Body of pancreas (tissue), 4 donors: Measurements from ENCODE around the gene PHGDH. TPM values are rescaled to one million over a fixed set of nuclear protein-coding genes. Genes with fewer than 3 reads are reported as not detected.

Source experiments
- ATAC-seq: fragments of 150-250 bp; one replicate; pipeline ENCODE4 v1.9.1; 2016
- DNase-seq, 4 donors: peaks; one replicate each; pipeline ENCODE4 v3.0.0-alpha.2; 2019
- H3K27ac ChIP-seq, 4 donors: fragments of 200-600 bp; sonication (generic); 1 replicate in 3 of 4; 2 replicates in 1 of 4; pipeline versions ENCODE4 v1.5.1 to v1.6.1; 2016 to 2019; ENCODE audit warnings: mild to moderate bottlenecking in 1 of 4, mixed read lengths in 1 of 4, moderate library complexity in 1 of 4
- H3K27me3 ChIP-seq, 2 donors: fragments of 200-600 bp; sonication (generic); one replicate each; pipeline ENCODE4 v1.6.0; 2016; ENCODE audit warnings: mild to moderate bottlenecking in 1 of 2
- H3K36me3 ChIP-seq, 2 donors: fragments of 200-600 bp; sonication (generic); replicated peaks in 1 of 2; 2 replicates each; pipeline ENCODE4 v1.5.1; 2016; ENCODE audit warnings: low read depth in 2 of 2; ENCODE audit not compliant: insufficient read depth in 1 of 2
- H3K4me1 ChIP-seq: fragments of 200-600 bp; sonication (generic); one replicate; pipeline ENCODE4 v1.6.0; 2016
- H3K4me3 ChIP-seq, 2 donors: fragments of 200-600 bp; sonication (generic); 1 replicate in 1 of 2; 2 replicates in 1 of 2; pipeline ENCODE4 v1.5.1; 2016 to 2019
- H3K9me3 ChIP-seq, 3 donors: fragments of 200-600 bp; sonication (generic); 1 replicate in 2 of 3; 2 replicates in 1 of 3; pipeline ENCODE4 v1.5.1; 2016
- POLR2A ChIP-seq, 3 donors: fragments of 450-650 bp; IDR thresholded peaks; one replicate each; pipeline ENCODE4 v1.6.1; 2016; ENCODE audit warnings: antibody characterized with exemption in 3 of 3, mild to moderate bottlenecking in 2 of 3
- WGBS, 2 donors: methylation state at CpG; one replicate each; pipeline ENCODE4 v1.1.5; 2017; 5-methylcytosine and 5-hydroxymethylcytosine counted together
- intact Hi-C: fragments of 100-400 bp; cut with DNase I; formaldehyde crosslinking; loops from one replicate; pipeline ENCODE4 v1.15.1; 2023
- total RNA-seq, 2 donors: library from RNA; depleted of rRNA; stranded (reverse); fragments of >200 nt; gene quantifications; one replicate each; pipeline ENCODE4 v1.1.0, GENCODE V29; 2016
- TF ChIP-seq, protein P1 (sequence below), 7 experiments: fragments of 450-650 bp in 4 of 7; fragments of 200-600 bp in 3 of 7; sonication (generic) in 3 of 7; IDR thresholded peaks; one replicate each; pipeline ENCODE4 v1.5.1; 2016 to 2019; ENCODE audit warnings: antibody characterized with exemption in 7 of 7

The PHGDH gene
- total RNA-seq, 2 donors from 2014 or later = 75.5 to 101 TPM

DNA sequence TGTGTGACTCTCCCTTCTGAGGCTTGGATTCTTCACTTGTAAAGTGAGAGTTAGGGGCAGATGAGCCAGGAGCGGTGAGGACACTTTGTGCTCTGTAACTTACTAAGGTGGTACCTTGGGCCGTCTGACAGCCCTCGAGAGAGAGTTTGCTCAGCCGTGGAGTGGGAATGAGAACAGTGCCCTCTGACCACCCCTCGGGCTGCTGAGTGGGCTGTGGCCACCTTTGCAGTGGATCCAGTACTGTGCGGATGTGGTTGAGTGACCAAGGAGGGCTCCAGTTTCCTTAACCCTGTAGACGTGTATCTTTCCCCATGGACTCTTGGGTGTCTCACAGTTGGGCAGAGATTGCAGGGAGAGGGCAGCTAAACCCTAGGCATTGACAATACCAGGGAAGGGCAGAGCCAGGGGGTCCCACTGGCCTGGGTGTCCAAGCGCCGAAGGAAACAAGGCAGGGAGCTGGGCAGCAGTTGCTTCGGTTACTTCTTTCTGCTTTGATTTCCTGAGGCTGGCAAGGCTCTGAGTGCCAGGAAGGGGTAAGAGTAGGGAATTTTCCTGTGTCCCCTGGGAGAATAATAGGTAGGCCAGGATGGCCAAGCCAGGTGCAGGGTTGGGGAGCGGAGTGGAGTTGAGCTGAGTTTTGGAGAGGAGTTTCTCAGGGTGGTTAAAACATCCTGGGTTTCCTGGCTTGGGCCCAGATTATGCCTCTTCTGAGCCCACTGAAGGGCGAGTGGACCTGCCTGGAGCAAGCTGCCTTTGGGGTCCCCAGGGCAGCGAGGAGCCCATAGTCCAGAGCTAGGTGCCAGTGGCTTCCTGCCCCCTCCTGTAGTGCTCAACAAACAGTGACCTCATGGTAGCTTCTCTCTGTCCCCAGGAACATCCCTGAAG is 29.4 kb downstream of the PHGDH start:
- ATAC-seq = no peak
- DNase-seq = no peak
- H3K4me3 ChIP-seq = no peak overlapping the region
- TF ChIP-seq, protein P1, sequence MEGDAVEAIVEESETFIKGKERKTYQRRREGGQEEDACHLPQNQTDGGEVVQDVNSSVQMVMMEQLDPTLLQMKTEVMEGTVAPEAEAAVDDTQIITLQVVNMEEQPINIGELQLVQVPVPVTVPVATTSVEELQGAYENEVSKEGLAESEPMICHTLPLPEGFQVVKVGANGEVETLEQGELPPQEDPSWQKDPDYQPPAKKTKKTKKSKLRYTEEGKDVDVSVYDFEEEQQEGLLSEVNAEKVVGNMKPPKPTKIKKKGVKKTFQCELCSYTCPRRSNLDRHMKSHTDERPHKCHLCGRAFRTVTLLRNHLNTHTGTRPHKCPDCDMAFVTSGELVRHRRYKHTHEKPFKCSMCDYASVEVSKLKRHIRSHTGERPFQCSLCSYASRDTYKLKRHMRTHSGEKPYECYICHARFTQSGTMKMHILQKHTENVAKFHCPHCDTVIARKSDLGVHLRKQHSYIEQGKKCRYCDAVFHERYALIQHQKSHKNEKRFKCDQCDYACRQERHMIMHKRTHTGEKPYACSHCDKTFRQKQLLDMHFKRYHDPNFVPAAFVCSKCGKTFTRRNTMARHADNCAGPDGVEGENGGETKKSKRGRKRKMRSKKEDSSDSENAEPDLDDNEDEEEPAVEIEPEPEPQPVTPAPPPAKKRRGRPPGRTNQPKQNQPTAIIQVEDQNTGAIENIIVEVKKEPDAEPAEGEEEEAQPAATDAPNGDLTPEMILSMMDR (IDR thresholded peaks at IDR 0.05) = no peak
- TF ChIP-seq POLR2A (IDR thresholded peaks at IDR 0.05) = no peak
- peak overlapping the region in 1 of 4 donors; percentile 32 for H3K27ac ChIP-seq
- intact Hi-C loops = no loop called here
- H3K36me3 ChIP-seq = peaks cover 0 to 1% of the 10 kb centered on the region in 2 donors
- H3K9me3 ChIP-seq = no peaks in the 10 kb centered on the region
- peaks cover 35% of the 10 kb centered on the region for H3K4me1 ChIP-seq
- no peaks in the 10 kb centered on the region for H3K27me3 ChIP-seq
- 77 to 87% methylated on average over 12 to 13 of the region's 13 CpGs for WGBS, 2 donors

DNA sequence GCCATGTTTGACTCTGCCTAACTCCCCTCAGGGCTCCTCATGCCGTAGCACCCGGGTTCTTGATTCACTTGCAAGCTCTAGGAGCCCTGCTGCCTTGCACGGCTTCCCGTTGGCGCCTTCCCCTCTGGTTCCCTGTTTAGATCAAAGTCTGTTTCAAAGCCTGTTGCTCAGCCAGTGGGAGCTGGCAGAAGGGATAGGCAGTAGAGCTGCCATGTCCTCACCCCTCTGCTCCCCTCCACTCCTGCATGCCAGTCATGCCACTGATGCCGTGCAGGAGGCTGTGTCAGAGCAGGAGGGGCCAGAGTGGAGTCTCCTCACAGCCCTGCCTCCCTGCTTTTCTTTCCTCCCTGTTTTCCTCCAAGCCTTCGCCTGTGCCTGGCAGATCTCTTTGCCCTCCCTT is 30.5 kb downstream of the PHGDH start:
- Histone ChIP-seq H3K4me3 (no peak overlapping the region), H3K9me3 (no peaks in the 10 kb centered on the region), H3K36me3 (peaks cover 0 to 1% of the 10 kb centered on the region in 2 donors), H3K27ac (peak overlapping the region in 2 of 4 donors; percentile 37 to 50), H3K4me1 (peaks cover 24% of the 10 kb centered on the region), H3K27me3 (no peaks in the 10 kb centered on the region)
- TF ChIP-seq, protein P1 (IDR thresholded peaks at IDR 0.05) = no peak
- no peak for TF ChIP-seq POLR2A (IDR thresholded peaks at IDR 0.05)
- intact Hi-C loops = no loop called here
- WGBS, 2 donors = 46 to 68% methylated on average over 7 of the region's 7 CpGs
- DNase-seq = peak in 2 of 4 donors; percentile 20 to 31
- no peak for ATAC-seq

DNA sequence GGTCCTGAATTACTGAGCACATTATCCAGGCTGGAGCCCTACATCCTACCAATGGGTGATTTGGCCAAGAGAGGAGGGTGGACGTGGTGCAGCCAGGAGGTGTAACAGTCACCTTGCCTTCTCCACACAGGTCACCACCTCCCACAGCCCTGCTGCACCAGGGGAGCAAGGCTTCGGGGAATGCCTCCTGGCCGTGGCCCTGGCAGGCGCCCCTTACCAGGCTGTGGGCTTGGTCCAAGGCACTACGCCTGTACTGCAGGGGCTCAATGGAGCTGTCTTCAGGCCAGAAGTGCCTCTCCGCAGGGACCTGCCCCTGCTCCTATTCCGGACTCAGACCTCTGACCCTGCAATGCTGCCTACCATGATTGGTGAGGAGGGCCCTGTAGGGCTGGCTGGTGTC is 30.9 kb downstream of the PHGDH start:
- intact Hi-C loops = no loop called here
- no peaks in the 10 kb centered on the region for H3K9me3 ChIP-seq
- 84% methylated on average over 7 of the region's 7 CpGs; no CpG with 5 or more reads in 1 of the 2 donors for WGBS, 2 donors
- no peak overlapping the region for H3K4me3 ChIP-seq
- H3K27me3 ChIP-seq = no peaks in the 10 kb centered on the region
- peaks cover 20% of the 10 kb centered on the region for H3K4me1 ChIP-seq
- DNase-seq (no peak), ATAC-seq (no peak)
- TF ChIP-seq, protein P1 (IDR thresholded peaks at IDR 0.05) = no peak
- TF ChIP-seq POLR2A (IDR thresholded peaks at IDR 0.05) = no peak
- H3K27ac ChIP-seq = peak overlapping the region in 2 of 4 donors; percentile 37 to 50
- H3K36me3 ChIP-seq = peaks cover 0 to 1% of the 10 kb centered on the region in 2 donors

DNA sequence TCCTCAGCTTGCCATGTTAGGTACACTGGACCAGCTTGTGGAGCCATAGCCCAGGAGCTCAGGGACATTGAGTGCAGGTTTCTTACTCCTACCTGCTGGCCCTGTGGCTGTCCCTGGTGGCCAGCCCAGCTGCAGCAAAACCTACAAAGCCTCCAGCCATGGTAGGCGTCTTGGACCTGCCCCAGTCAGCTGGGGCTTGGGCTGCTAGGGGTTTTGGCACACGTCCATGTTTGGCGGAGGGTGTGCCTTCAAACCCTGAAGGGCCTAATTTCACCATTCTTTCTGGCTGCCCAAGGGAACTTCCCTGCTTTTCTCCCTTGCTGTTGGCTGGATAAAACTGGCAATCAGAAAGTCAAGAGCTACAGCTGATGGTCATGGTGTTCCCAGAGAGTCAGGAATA is 31.6 kb downstream of the PHGDH start:
- no peak overlapping the region for H3K4me3 ChIP-seq
- intact Hi-C loops = no loop called here
- H3K27me3 ChIP-seq = no peaks in the 10 kb centered on the region
- peaks cover 0 to 1% of the 10 kb centered on the region in 2 donors for H3K36me3 ChIP-seq
- WGBS, 2 donors = 21 to 23% methylated on average over 3 of the region's 3 CpGs
- peaks cover 18% of the 10 kb centered on the region for H3K4me1 ChIP-seq
- no peaks in the 10 kb centered on the region for H3K9me3 ChIP-seq
- ATAC-seq = no peak
- peak overlapping the region in 2 of 4 donors; percentile 17 to 50 for H3K27ac ChIP-seq
- no peak for TF ChIP-seq POLR2A (IDR thresholded peaks at IDR 0.05)
- TF ChIP-seq, protein P1 (IDR thresholded peaks at IDR 0.05) = no peak
- DNase-seq = no peak
